Measurements from ENCODE around the gene ZYX.

DNA sequence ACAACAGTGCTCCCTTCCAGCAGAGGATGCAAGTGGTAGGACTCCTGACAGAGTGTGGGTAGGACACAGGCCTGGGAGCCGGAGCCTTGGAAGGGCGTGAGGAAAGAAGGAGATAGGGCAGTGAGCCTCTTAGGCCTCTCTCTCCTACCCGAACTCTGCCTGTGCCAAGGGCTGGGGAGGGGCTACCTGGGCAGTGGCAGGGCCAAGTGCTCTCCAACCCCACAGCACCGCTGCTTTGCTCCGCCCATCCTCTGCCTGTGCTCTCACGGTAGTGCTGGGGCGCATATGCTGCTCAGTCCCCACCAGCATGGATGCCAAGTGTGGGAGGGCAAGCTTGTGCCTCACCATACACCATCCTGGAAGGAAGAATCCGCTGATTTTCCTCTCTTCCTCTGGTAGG lies 26.2 kb upstream of the ZYX start:
- no peak for TF ChIP-seq POLR2A (IDR thresholded peaks at IDR 0.05; ENCODE audit: low read depth, low read length)
- no peak for TF ChIP-seq TAF1 (IDR thresholded peaks at IDR 0.05; ENCODE audit: borderline replicate concordance, low read depth, low read length)
- TF ChIP-seq POLR2AphosphoS5 (IDR thresholded peaks at IDR 0.05; ENCODE audit: low read depth, low read length), result no peak

Measured in GM12892 (cell line).